ENCODE measurements around the gene ZBTB40. TPM values are rescaled to one million over a fixed set of nuclear protein-coding genes. Genes with fewer than 3 reads are reported as not detected.

ZBTB40 gene
- total and polyA plus RNA-seq, 7 donors, result 3.8 to 14.1 (median 10.0) TPM

DNA sequence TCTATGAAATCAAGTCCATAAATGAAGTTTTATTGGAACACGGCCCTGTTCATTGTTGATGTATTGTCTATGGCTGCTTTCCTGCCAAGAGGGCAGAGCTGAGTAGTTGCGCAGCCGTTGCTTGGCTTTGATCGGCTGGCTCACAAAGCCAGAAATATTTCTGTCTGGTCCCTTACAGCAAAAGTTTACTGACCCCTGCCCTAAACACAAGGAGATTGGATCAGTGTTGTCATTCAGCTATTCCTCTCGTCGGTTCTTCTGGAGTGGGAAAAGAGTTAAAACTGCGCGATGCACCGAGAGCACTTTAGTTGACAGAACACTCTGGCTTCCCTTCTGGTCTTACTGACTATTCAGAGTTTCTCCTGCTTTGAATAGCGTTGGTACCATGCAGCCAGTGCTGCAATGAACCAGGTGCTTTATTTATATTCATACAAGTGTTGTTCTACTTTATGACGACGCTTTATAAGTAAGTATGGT is 868 bp downstream of the ZBTB40 start:
- peaks cover 38% of the 10 kb centered on the region for H3K4me1 ChIP-seq
- H3K27ac ChIP-seq, result peak overlapping the region; percentile 88
- peak overlapping the region; percentile 93 for H3K4me3 ChIP-seq
- TF ChIP-seq, protein P1, sequence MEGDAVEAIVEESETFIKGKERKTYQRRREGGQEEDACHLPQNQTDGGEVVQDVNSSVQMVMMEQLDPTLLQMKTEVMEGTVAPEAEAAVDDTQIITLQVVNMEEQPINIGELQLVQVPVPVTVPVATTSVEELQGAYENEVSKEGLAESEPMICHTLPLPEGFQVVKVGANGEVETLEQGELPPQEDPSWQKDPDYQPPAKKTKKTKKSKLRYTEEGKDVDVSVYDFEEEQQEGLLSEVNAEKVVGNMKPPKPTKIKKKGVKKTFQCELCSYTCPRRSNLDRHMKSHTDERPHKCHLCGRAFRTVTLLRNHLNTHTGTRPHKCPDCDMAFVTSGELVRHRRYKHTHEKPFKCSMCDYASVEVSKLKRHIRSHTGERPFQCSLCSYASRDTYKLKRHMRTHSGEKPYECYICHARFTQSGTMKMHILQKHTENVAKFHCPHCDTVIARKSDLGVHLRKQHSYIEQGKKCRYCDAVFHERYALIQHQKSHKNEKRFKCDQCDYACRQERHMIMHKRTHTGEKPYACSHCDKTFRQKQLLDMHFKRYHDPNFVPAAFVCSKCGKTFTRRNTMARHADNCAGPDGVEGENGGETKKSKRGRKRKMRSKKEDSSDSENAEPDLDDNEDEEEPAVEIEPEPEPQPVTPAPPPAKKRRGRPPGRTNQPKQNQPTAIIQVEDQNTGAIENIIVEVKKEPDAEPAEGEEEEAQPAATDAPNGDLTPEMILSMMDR (IDR thresholded peaks at IDR 0.05), result no peak
- H3K36me3 ChIP-seq (ENCODE audit: insufficient read depth in 1 of 2, low read depth in 1 of 2), result no peaks in the 10 kb centered on the region
- no peaks in the 10 kb centered on the region for H3K9me3 ChIP-seq
- ATAC-seq, result peak; percentile 34 to 65 (median 40)
- intact Hi-C loops (cut with DNase I), result loop anchor here in 1 of 2 donors (2.0 kb wide), 1 partner anchor 48 kb away; no protein-coding TSS in a partner anchor
- peak; percentile 32 to 62 for DNase-seq
- no peaks in the 10 kb centered on the region for H3K27me3 ChIP-seq (ENCODE audit: insufficient read depth in 3 of 3, low read length in 2 of 3)
- WGBS, 3 donors, result 2 to 3% (median 2%) methylated on average over 12 of the region's 12 CpGs

DNA sequence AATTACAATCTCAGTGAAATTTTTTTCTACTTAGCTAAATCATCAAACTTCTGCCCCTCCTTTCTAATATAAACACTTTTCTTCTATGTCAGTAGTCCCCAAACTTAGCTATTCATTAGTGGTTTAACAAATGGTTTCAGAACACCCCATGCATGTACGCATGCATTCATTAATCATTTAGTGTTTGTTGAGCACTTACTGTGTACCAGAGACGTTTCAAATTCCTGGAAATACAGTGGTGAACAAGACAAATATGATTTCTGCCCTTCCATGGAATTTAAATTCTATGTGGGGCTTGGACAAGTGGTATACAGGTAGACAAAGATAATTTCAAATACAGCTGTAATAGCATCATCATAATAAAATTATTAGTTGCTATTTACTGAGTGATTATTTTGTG is 1.5 kb downstream of the ZBTB40 start:
- Histone ChIP-seq H3K4me1 (peaks cover 39% of the 10 kb centered on the region), H3K36me3 (ENCODE audit: insufficient read depth in 1 of 2, low read depth in 1 of 2) (no peaks in the 10 kb centered on the region), H3K9me3 (no peaks in the 10 kb centered on the region), H3K4me3 (peak overlapping the region; percentile 93), H3K27me3 (ENCODE audit: insufficient read depth in 3 of 3, low read length in 2 of 3) (no peaks in the 10 kb centered on the region), H3K27ac (peak overlapping the region; percentile 88)
- DNase-seq (no peak), ATAC-seq (no peak)
- WGBS, 3 donors, result 65 to 84% (median 67%) methylated on average over 2 of the region's 2 CpGs
- intact Hi-C loops (cut with DNase I), result loop anchor here in 1 of 2 donors (2.0 kb wide), 1 partner anchor 48 kb away; no protein-coding TSS in a partner anchor
- TF ChIP-seq, protein P1 (IDR thresholded peaks at IDR 0.05), result no peak

DNA sequence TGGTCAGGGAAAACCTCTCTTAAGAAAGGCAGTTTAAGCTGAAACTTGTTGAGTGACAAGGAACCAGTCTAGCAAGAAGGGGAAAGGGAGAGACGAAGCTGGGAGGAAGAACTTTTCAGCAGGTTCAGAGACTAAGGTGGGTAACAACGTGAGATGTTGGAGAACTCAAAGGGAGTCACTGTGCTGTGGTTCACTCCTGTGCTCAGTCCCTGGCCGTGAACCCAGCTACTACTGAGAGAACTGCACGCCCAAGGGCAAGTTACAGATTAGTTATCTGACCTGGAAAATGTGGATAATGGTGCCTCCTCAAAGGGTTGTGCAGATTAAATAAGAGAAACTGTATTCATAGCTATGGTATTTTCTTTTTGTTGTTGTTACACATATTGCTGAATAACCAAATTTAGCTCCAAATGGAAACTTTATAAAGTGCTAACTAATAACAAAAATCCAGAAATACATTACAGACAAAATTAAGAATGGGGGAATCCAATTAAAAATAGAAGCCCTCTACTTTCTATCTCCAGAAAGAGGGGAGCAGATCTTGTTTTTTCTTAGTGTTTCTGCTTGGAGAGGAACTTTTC is 2.9 kb downstream of the ZBTB40 start:
- intact Hi-C loops (cut with DNase I), result no loop called here
- Histone ChIP-seq H3K27me3 (ENCODE audit: insufficient read depth in 3 of 3, low read length in 2 of 3) (no peaks in the 10 kb centered on the region), H3K4me1 (peaks cover 41% of the 10 kb centered on the region), H3K4me3 (no peak overlapping the region), H3K36me3 (ENCODE audit: insufficient read depth in 1 of 2, low read depth in 1 of 2) (no peaks in the 10 kb centered on the region), H3K27ac (no peak overlapping the region), H3K9me3 (no peaks in the 10 kb centered on the region)
- TF ChIP-seq, protein P1 (IDR thresholded peaks at IDR 0.05), result no peak
- ATAC-seq, result no peak
- DNase-seq, result no peak
- 69 to 86% (median 74%) methylated on average over 4 of the region's 4 CpGs for WGBS, 3 donors

DNA sequence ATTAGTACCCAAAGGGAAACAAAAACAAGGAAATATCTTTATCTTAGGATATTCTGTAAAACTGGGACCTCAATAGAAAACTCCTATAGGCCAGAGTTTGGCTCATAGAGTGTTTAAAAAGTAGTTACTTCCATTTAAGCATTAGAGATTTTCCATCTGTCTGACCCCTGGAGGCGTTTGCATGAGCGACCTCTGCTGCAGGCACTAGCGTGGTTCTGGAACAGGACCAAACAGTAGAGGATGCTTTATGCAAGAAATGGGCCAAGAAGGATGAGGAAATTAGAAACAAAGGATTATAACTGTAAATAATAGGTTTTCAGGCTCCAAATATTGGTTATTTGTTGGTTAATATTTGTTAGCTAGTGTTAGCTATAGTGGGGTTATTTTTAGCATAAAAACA is 5.7 kb downstream of the ZBTB40 start:
- H3K36me3 ChIP-seq (ENCODE audit: insufficient read depth in 1 of 2, low read depth in 1 of 2), result no peaks in the 10 kb centered on the region
- DNase-seq, result no peak
- H3K4me3 ChIP-seq, result no peak overlapping the region
- H3K27me3 ChIP-seq (ENCODE audit: insufficient read depth in 3 of 3, low read length in 2 of 3), result no peaks in the 10 kb centered on the region
- H3K4me1 ChIP-seq, result peaks cover 51% of the 10 kb centered on the region
- no peak for ATAC-seq
- no peaks in the 10 kb centered on the region for H3K9me3 ChIP-seq
- no peak overlapping the region for H3K27ac ChIP-seq
- WGBS, 3 donors, result 17 to 24% (median 22%) methylated on average over 3 of the region's 3 CpGs
- intact Hi-C loops (cut with DNase I), result no loop called here
- TF ChIP-seq, protein P1 (IDR thresholded peaks at IDR 0.05), result no peak

DNA sequence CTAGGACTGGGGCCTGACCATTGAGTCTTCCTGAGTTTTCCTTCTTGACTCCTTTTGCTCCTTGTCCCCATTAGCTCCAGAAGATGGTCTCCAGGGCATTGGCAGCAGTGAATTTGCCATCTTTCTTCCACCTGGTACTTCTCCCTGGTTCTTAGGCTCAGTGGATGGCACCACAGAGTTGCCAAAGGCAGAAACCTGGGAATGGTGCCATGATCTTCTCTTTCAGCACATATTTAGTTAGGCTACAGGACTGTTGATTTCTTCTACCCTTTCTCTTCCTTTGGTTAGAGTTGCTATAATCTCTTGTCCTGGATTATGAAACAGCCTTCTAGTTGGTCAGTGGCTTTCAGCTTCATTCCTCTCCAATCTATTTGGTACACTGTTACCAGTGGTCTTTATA is 6.2 kb downstream of the ZBTB40 start:
- Histone ChIP-seq H3K36me3 (ENCODE audit: insufficient read depth in 1 of 2, low read depth in 1 of 2) (no peaks in the 10 kb centered on the region), H3K9me3 (no peaks in the 10 kb centered on the region), H3K27ac (no peak overlapping the region), H3K4me1 (peaks cover 48% of the 10 kb centered on the region), H3K4me3 (no peak overlapping the region), H3K27me3 (ENCODE audit: insufficient read depth in 3 of 3, low read length in 2 of 3) (no peaks in the 10 kb centered on the region)
- DNase-seq, result no peak
- intact Hi-C loops (cut with DNase I), result no loop called here
- TF ChIP-seq, protein P1 (IDR thresholded peaks at IDR 0.05), result no peak
- peak in 1 of 4 donors; percentile 69 for ATAC-seq

Data from psoas muscle (tissue), 8 donors.